Measurements from ENCODE around the gene FAM228A. TPM values are rescaled to one million over a fixed set of nuclear protein-coding genes. Genes with fewer than 3 reads are reported as not detected.

The FAM228A gene
- total and polyA plus RNA-seq, 2 of the 4 experiments (the other 2 are of a cell fraction) = not detected

DNA sequence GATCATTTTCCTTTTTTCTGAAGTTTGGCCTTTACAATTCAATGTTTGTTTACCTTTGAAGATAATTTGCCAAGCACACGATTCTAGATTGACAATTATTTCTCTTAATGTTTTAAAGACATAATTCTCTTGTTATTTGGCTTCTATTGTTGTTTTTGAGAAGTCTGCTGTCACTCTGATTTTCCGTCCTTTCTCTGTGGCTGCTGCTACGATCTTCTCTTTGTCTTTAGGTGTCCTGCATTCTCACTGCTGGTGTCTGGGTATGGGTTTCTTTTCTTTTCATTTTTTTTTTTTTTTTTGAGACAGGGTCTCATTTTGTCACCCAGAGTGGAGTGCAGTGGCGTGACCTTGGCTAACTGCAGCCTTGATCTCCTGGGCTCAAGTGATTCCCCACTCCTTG is 15.1 kb upstream of the FAM228A start:
- H3K23ac ChIP-seq (ENCODE audit: low read depth, low read length) = no peak overlapping the region
- H2BK120ac ChIP-seq (ENCODE audit: low read depth, low read length) = no peak overlapping the region
- H2AK9ac ChIP-seq (replicated peaks; ENCODE audit: low read depth, low read length, poor library complexity) = no peak overlapping the region
- H2AFZ ChIP-seq (replicated peaks; ENCODE audit: low read length, poor library complexity) = no peak overlapping the region
- H3K4ac ChIP-seq (ENCODE audit: low read depth, low read length) = no peak overlapping the region
- no peak overlapping the region for H3K14ac ChIP-seq (replicated peaks; ENCODE audit: low read depth, low read length)
- no peak overlapping the region for H3K56ac ChIP-seq (ENCODE audit: extremely low read depth, insufficient read depth, low read length)
- H4K5ac ChIP-seq (ENCODE audit: low read depth, low read length) = no peak overlapping the region
- TF ChIP-seq RCOR1 (IDR thresholded peaks at IDR 0.05; ENCODE audit: insufficient replicate concordance, low read length) (no peak), MAFK (IDR thresholded peaks at IDR 0.05; ENCODE audit: low read depth, low read length) (no peak), SMC3 (IDR thresholded peaks at IDR 0.05; ENCODE audit: low read depth, low read length) (no peak), BHLHE40 (IDR thresholded peaks at IDR 0.05; ENCODE audit: low read depth, low read length) (no peak), CEBPB (IDR thresholded peaks at IDR 0.05; ENCODE audit: low read depth, low read length) (no peak), RAD21 (IDR thresholded peaks at IDR 0.05; ENCODE audit: low read length) (no peak), MXI1 (IDR thresholded peaks at IDR 0.05; ENCODE audit: borderline replicate concordance, low read depth, low read length) (no peak), RFX5 (IDR thresholded peaks at IDR 0.05; ENCODE audit: low read depth, low read length) (no peak), USF2 (IDR thresholded peaks at IDR 0.05; ENCODE audit: low read depth, low read length) (no peak), ELK1 (IDR thresholded peaks at IDR 0.05; ENCODE audit: borderline replicate concordance, low read depth, low read length) (no peak), POLR2A (IDR thresholded peaks at IDR 0.05; ENCODE audit: low read depth, low read length) (no peak), CHD1 (IDR thresholded peaks at IDR 0.05; ENCODE audit: low read depth, low read length) (no peak)
- TF ChIP-seq, protein P1, sequence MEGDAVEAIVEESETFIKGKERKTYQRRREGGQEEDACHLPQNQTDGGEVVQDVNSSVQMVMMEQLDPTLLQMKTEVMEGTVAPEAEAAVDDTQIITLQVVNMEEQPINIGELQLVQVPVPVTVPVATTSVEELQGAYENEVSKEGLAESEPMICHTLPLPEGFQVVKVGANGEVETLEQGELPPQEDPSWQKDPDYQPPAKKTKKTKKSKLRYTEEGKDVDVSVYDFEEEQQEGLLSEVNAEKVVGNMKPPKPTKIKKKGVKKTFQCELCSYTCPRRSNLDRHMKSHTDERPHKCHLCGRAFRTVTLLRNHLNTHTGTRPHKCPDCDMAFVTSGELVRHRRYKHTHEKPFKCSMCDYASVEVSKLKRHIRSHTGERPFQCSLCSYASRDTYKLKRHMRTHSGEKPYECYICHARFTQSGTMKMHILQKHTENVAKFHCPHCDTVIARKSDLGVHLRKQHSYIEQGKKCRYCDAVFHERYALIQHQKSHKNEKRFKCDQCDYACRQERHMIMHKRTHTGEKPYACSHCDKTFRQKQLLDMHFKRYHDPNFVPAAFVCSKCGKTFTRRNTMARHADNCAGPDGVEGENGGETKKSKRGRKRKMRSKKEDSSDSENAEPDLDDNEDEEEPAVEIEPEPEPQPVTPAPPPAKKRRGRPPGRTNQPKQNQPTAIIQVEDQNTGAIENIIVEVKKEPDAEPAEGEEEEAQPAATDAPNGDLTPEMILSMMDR (conservative IDR thresholded peaks at IDR 0.05; ENCODE audit: low read depth, low read length) = no peak
- H4K8ac ChIP-seq (ENCODE audit: low read depth in 2 of 2, low read length in 2 of 2) = no peak overlapping the region
- no peak overlapping the region for H3K4me2 ChIP-seq (ENCODE audit: low read depth, low read length)
- intact Hi-C loops (cut with micrococcal nuclease) (no loop called here), dilution Hi-C loops (cut with HindIII; ENCODE audit: low sequenced_read_pairs, unreplicated experiment) (no loop called here), in situ Hi-C loops (cut with MboI; ENCODE audit: low sequenced_read_pairs) (no loop called here)
- no peak overlapping the region for H2AK5ac ChIP-seq (ENCODE audit: low read depth, low read length)
- no peak overlapping the region for H2BK15ac ChIP-seq (ENCODE audit: low read depth, low read length)
- no CpG with 5 or more reads among the region's 4 CpGs for WGBS, 2 experiments (ENCODE audit: extremely low coverage in 2 of 2, insufficient read length in 1 of 2)
- H2BK20ac ChIP-seq (ENCODE audit: low read depth, low read length) = no peak overlapping the region
- no peaks in the 10 kb centered on the region for H4K20me1 ChIP-seq (ENCODE audit: insufficient read depth, low read length)
- BruUV-seq (replicated peaks) = no TSS peak
- no peak for ATAC-seq (ENCODE audit: low read depth)
- no peak overlapping the region for H3K9ac ChIP-seq (ENCODE audit: low read depth, low read length)
- no peak overlapping the region for H3K18ac ChIP-seq (ENCODE audit: low read depth, low read length)
- ChIA-PET POLR2A (ENCODE audit: unreplicated experiment) (no interaction called here), CTCF (no interaction called here)
- H3K36me3 ChIP-seq (ENCODE audit: control insufficient read depth, insufficient read depth, low read length) = no peaks in the 10 kb centered on the region
- no peak overlapping the region for H2BK5ac ChIP-seq (ENCODE audit: low read depth, low read length, poor library complexity, severe bottlenecking)
- DNase-seq = no peak
- no peak overlapping the region for H4K91ac ChIP-seq (ENCODE audit: insufficient read depth, low read depth, low read length)
- H3K4me1 ChIP-seq (ENCODE audit: control insufficient read depth, insufficient read depth, low read length) = no peaks in the 10 kb centered on the region
- no peaks in the 10 kb centered on the region for H3K79me1 ChIP-seq (ENCODE audit: low read depth in 1 of 2, low read length in 2 of 2)
- no peak overlapping the region for H3K27ac ChIP-seq (ENCODE audit: insufficient read depth, low read length)
- no peaks in the 10 kb centered on the region for H3K27me3 ChIP-seq (ENCODE audit: control insufficient read depth, insufficient read depth, low read length)
- H3K9me3 ChIP-seq (ENCODE audit: control insufficient read depth, insufficient read depth, low read length) = no peaks in the 10 kb centered on the region
- no peaks in the 10 kb centered on the region; the same call in 1 of the 2 replicates for H3K9me1 ChIP-seq (ENCODE audit: insufficient read depth, low read length)
- H3K4me3 ChIP-seq (ENCODE audit: insufficient read depth, low read depth, low read length) = no peak overlapping the region
